ENCODE measurements around the gene TCHHL1.
"Not testable (repeated sequence)": the region's sequence is repeated elsewhere in the genome, so short reads cannot be mapped to it uniquely, and the experiment has no call there.

Gene TCHHL1

GRCh38 chr1:152086760-152087159, 2.1 kb downstream of the TCHHL1 start:
- H3K4me3 ChIP-seq (ENCODE audit: low read length), result no peak overlapping the region
- DNase-seq (ENCODE audit: low read depth), result no peak

GRCh38 chr1:152084853-152085252, 4.0 kb downstream of the TCHHL1 start:
- TF ChIP-seq, protein P1, sequence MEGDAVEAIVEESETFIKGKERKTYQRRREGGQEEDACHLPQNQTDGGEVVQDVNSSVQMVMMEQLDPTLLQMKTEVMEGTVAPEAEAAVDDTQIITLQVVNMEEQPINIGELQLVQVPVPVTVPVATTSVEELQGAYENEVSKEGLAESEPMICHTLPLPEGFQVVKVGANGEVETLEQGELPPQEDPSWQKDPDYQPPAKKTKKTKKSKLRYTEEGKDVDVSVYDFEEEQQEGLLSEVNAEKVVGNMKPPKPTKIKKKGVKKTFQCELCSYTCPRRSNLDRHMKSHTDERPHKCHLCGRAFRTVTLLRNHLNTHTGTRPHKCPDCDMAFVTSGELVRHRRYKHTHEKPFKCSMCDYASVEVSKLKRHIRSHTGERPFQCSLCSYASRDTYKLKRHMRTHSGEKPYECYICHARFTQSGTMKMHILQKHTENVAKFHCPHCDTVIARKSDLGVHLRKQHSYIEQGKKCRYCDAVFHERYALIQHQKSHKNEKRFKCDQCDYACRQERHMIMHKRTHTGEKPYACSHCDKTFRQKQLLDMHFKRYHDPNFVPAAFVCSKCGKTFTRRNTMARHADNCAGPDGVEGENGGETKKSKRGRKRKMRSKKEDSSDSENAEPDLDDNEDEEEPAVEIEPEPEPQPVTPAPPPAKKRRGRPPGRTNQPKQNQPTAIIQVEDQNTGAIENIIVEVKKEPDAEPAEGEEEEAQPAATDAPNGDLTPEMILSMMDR (conservative IDR thresholded peaks at IDR 0.05; ENCODE audit: low read length), result no peak
- DNase-seq (ENCODE audit: low read depth), result no peak
- H3K4me3 ChIP-seq (ENCODE audit: low read length), result no peak overlapping the region

More at GRCh38 chr1:152086760-152087159, 2.1 kb downstream of the TCHHL1 start:
- TF ChIP-seq, protein P1 (conservative IDR thresholded peaks at IDR 0.05; ENCODE audit: low read length), result no peak

DNA sequence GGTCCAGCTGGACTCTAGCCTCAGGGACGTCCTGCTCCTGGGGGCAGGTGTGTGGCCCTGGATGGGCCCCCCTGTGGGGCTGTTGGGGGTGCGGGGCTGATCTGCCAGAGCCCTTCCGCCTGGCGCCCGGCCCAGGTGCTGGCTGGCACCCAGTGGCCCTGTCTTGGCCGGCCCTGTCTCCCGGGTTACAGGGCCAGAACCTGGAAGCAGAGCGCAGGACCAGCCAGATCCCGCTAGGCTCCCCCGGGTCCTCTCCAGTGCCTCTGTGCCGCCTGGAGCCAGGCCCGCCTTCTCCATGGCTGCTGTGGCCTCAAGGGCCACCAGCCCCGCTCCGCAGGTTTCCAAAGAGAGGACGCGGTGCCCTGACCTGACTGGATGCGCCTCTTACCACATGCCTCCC, 7.8 kb downstream of the TCHHL1 start:
- DNase-seq (ENCODE audit: low read depth); H3K4me3 ChIP-seq (ENCODE audit: low read length): not testable (repeated sequence)

DNA sequence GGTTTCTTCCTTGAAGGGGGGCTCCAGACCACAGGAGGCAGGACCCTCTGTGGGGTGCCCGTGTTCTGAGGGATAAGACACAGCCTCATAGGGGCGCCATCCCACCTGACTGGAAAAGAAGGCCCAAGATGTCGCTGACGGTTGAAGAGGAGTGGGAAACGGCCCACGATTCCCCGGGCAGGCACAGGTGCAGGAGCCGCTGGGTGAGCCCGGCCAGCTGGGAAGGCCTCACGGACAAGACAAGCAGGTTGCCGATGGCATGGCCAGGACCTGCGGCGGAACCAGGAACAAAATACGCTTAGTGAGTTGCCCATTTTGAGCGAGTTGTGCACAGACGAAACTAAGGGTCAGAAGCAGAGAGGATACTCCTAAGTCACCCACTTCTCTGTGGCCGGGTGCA, 8.4 kb downstream of the TCHHL1 start:
- H3K4me3 ChIP-seq (ENCODE audit: low read length); DNase-seq (ENCODE audit: low read depth): not testable (repeated sequence)

GRCh38 chr1:152078831-152079441, 9.9 kb downstream of the TCHHL1 start:
- no peak overlapping the region for H3K4me3 ChIP-seq (ENCODE audit: low read length)
- TF ChIP-seq, protein P1 (conservative IDR thresholded peaks at IDR 0.05; ENCODE audit: low read length), result no peak
- DNase-seq (ENCODE audit: low read depth), result no peak

DNA sequence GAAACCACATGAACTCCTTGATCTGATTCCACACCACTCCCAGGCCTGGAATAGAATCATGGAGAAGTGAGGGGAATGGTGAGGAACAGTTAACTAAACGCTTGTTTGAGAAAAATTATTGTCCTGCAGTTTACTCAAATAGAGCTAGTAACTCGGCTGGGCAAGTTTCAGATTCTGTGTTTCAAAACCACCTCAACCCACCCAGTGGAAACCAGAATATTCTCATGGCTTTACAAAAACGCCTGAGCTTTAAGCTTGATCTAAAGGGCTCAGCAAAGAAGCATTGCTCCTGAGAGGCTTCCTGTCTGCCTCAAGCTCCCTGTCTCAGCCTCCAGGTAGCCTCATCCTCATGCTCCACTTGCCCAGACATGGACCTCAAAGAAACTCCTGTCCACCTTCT, 16.6 kb downstream of the TCHHL1 start:
- TF ChIP-seq, protein P1 (conservative IDR thresholded peaks at IDR 0.05; ENCODE audit: low read length), result no peak
- DNase-seq (ENCODE audit: low read depth), result no peak

GRCh38 chr1:152071123-152071522, 17.7 kb downstream of the TCHHL1 start:
- DNase-seq (ENCODE audit: low read depth), result no peak
- TF ChIP-seq, protein P1 (conservative IDR thresholded peaks at IDR 0.05; ENCODE audit: low read length), result no peak
- H3K4me3 ChIP-seq (ENCODE audit: low read length), result no peak overlapping the region

More for the DNA sequence above, 16.6 kb downstream of the TCHHL1 start:
- no peak overlapping the region for H3K4me3 ChIP-seq (ENCODE audit: low read length)

DNA sequence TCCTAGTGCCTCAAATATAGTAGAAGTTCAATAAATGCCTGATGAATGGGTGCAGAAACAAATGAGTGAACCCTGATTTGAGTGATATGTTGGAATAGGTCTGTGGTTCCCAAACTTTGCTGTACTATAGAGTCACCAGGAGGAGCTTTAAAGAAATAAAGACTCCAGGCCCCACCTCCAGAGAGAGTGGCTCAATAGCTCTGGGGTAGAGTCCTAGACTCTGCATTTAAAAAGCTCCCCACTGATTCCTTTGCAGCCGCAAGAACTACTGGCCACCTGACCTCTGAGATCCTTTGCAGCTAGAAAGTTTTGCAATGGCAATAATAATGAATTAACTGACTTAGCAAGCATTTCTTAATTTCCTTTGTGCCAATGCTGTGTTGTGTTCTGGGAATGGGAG, 20.9 kb downstream of the TCHHL1 start:
- TF ChIP-seq, protein P1 (conservative IDR thresholded peaks at IDR 0.05; ENCODE audit: low read length), result no peak
- H3K4me3 ChIP-seq (ENCODE audit: low read length), result no peak overlapping the region
- DNase-seq (ENCODE audit: low read depth), result no peak

Measured in AG10803 (cell line).